KMS-11 (cell line): ENCODE measurements around the gene DENND6B.
"Not testable (repeated sequence)": the region's sequence is repeated elsewhere in the genome, so short reads cannot be mapped to it uniquely, and the experiment has no call there.

Source experiments
- H2AFZ ChIP-seq: fragments of 200-600 bp; sonication (generic); 2 replicates; pipeline ENCODE4 v1.6.1; 2016; ENCODE audit warnings: antibody characterized with exemption, mixed run types, low read depth
- H3K27ac ChIP-seq: fragments of 200-600 bp; sonication (generic); 2 replicates; pipeline ENCODE4 v1.6.1; 2016; ENCODE audit warnings: mild to moderate bottlenecking, mixed run types
- H3K27me3 ChIP-seq: fragments of 200-600 bp; sonication (generic); 2 replicates; pipeline ENCODE4 v1.6.1; 2017; ENCODE audit warnings: mild to moderate bottlenecking, low read depth, mixed run types, moderate library complexity; ENCODE audit not compliant: insufficient read depth
- H3K36me3 ChIP-seq: fragments of 200-600 bp; sonication (generic); 2 replicates; pipeline ENCODE4 v1.6.1; 2017; ENCODE audit warnings: mild to moderate bottlenecking, mixed run types; ENCODE audit not compliant: insufficient read depth
- H3K4me1 ChIP-seq: fragments of 200-600 bp; sonication (generic); 2 replicates; pipeline ENCODE4 v1.6.1; 2016; ENCODE audit warnings: mild to moderate bottlenecking, low read depth, mixed run types; ENCODE audit not compliant: poor library complexity, severe bottlenecking
- H3K4me2 ChIP-seq: fragments of 200-600 bp; sonication (generic); 2 replicates; pipeline ENCODE4 v1.7.0; 2016; ENCODE audit warnings: mild to moderate bottlenecking, mixed run types
- H3K4me3 ChIP-seq: fragments of 200-600 bp; sonication (generic); IDR thresholded peaks from 2 replicates; pipeline ENCODE4 v1.6.1; 2017; ENCODE audit warnings: low read depth, low read length, mixed read lengths; ENCODE audit not compliant: insufficient read depth
- H3K79me2 ChIP-seq: fragments of 200-600 bp; sonication (generic); 2 replicates; pipeline ENCODE4 v1.6.1; 2016; ENCODE audit warnings: low read depth, mixed run types; ENCODE audit not compliant: insufficient read depth
- H3K9ac ChIP-seq: fragments of 200-600 bp; sonication (generic); 2 replicates; pipeline ENCODE4 v1.6.1; 2016; ENCODE audit warnings: mild to moderate bottlenecking, mixed run types
- H4K20me1 ChIP-seq: fragments of 200-600 bp; sonication (generic); 2 replicates; pipeline ENCODE4 v1.6.1; 2016; ENCODE audit warnings: mild to moderate bottlenecking, mixed run types; ENCODE audit not compliant: insufficient read depth
- TF ChIP-seq, protein P1 (sequence below): fragments of 200-600 bp; sonication (generic); conservative IDR thresholded peaks from 2 replicates; pipeline ENCODE4 v1.6.1; 2017; ENCODE audit warnings: low read depth, mild to moderate bottlenecking, antibody characterized with exemption, low read length, moderate library complexity, mixed read lengths

Gene DENND6B

DNA sequence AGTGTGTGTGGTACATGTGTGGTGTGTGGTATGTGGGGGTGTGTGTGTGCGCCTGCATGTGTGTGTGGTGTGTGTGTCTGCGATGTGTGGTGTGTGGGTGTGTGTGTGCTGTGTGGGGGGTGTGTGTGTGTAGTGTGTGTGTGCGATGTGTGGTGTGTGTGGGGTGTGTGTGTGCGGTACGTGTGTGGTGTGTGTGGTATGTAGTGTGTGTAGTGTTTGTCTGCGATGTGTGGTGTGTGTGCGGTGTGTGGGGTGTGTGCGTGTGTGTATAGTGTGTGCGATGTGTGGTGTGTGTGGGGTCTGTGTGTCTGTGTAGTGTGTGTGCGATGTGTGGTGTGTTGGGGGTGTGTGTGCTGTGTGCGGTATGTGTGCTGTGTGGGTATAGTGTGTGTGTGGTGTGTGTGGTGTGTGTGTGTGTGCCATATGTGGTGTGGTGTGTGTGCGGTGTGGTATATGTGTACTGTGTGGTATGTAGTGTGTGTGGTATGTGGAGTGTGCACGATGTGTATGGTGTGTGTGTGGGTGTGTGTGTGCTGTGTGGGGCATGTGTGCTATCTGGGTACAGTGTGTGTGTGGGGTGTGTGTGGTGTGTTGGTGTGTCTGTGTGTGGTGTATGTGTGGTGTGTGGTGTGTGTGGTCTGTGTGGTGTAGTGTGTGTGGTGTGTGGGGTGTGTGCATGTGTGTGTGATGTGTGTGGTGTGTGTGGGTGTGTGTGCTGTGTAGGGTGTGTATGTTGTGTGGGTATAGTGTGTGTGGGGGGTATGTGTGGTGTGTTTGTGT is 10.6 kb upstream of the DENND6B start:
- H3K27ac ChIP-seq = no peak overlapping the region
- H3K4me3 ChIP-seq = no peak overlapping the region
- H3K9ac ChIP-seq = no peak overlapping the region
- no peaks in the 10 kb centered on the region for H4K20me1 ChIP-seq
- TF ChIP-seq, protein P1, sequence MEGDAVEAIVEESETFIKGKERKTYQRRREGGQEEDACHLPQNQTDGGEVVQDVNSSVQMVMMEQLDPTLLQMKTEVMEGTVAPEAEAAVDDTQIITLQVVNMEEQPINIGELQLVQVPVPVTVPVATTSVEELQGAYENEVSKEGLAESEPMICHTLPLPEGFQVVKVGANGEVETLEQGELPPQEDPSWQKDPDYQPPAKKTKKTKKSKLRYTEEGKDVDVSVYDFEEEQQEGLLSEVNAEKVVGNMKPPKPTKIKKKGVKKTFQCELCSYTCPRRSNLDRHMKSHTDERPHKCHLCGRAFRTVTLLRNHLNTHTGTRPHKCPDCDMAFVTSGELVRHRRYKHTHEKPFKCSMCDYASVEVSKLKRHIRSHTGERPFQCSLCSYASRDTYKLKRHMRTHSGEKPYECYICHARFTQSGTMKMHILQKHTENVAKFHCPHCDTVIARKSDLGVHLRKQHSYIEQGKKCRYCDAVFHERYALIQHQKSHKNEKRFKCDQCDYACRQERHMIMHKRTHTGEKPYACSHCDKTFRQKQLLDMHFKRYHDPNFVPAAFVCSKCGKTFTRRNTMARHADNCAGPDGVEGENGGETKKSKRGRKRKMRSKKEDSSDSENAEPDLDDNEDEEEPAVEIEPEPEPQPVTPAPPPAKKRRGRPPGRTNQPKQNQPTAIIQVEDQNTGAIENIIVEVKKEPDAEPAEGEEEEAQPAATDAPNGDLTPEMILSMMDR = no peak
- no peaks in the 10 kb centered on the region for H3K4me1 ChIP-seq
- H3K4me2 ChIP-seq = no peak overlapping the region
- H3K36me3 ChIP-seq = no peaks in the 10 kb centered on the region
- H3K27me3 ChIP-seq = no peaks in the 10 kb centered on the region
- H3K79me2 ChIP-seq = no peaks in the 10 kb centered on the region
- H2AFZ ChIP-seq = no peak overlapping the region

GRCh38 chr22:50334433-50334832 is 7.6 kb upstream of the DENND6B start:
- not testable (repeated sequence) for H3K36me3 ChIP-seq, H3K4me3 ChIP-seq, H3K4me2 ChIP-seq, H3K27ac ChIP-seq, H4K20me1 ChIP-seq, H3K79me2 ChIP-seq, H3K27me3 ChIP-seq, H3K4me1 ChIP-seq, H2AFZ ChIP-seq, H3K9ac ChIP-seq

DNA sequence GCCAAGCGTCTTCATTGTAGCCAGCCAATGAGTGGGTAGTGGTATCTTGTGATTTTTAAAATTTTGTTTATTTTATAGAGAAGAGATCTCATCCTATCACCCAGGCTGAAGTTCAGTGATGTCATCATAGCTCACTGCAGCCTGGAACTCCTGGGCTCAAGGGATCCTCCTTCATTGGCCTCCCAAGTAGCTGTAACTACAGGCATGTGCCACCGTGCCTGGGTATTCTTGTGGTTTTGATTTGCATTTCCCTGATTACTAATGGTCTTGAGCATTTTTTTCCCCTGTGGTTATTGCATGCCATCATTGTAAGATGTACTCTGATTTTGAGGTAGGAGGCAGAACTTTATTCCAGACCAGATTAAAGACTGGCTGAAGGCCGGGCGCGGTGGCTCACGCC is 2.4 kb upstream of the DENND6B start:
- Histone ChIP-seq H3K4me1 (peaks cover 6% of the 10 kb centered on the region), H4K20me1 (no peaks in the 10 kb centered on the region), H3K27me3 (no peaks in the 10 kb centered on the region), H3K4me2 (no peak overlapping the region), H3K27ac (no peak overlapping the region), H2AFZ (no peak overlapping the region), H3K4me3 (no peak overlapping the region), H3K79me2 (no peaks in the 10 kb centered on the region), H3K9ac (no peak overlapping the region), H3K36me3 (no peaks in the 10 kb centered on the region)
- TF ChIP-seq, protein P1 = no peak

- Histone ChIP-seq H3K79me2 (no peaks in the 10 kb centered on the region), H4K20me1 (no peaks in the 10 kb centered on the region), H2AFZ (peak overlapping the region; percentile 57), H3K36me3 (no peaks in the 10 kb centered on the region), H3K27me3 (no peaks in the 10 kb centered on the region), H3K4me2 (peak overlapping the region; percentile 63), H3K4me3 (no peak overlapping the region), H3K27ac (no peak overlapping the region; the same call in 1 of the 2 replicates), H3K4me1 (peaks cover 6% of the 10 kb centered on the region), H3K9ac (peak overlapping the region; percentile 74; the same call in 1 of the 2 replicates)
- TF ChIP-seq, protein P1 = no peak
Observed at GRCh38 chr22:50327711-50328019, 853 bp upstream of the DENND6B start.

DNA sequence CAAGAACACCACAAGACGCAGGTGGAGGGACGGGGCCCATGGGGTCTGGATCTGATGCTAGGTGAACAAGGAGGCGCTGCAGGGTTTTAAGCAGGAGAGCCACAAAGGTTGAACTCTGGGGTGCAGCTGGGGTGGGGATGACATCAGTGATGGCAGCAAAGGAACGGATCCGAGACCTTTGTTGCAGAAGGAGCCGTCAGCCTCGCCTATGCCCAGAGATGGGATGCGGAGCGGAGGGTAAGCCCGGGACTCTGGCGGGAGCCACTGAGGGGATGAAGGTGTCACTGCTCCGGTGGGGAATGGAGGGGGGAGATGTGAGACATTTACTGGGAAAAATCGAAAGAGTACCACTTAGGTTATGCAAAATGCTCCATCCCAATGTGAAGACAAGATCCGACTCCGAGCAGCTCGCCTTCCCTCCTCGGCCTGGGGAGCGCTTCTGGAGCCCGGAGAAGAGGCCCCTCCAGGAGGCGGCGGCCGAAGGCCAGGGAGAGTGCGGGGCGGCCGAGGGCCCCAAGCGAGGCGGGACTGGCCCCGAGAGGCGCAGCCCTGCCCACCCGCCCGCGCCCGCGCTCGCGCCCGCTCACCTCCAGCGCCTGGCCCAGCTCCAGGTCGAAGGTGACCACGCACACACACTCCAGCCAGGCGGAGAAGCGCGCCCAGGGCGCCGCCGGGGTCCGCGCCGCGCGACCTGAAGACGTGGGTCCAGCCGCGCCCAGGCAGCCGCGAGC is 422 bp downstream of the DENND6B start:
- Histone ChIP-seq H2AFZ (no peak overlapping the region), H3K4me1 (peaks cover 6% of the 10 kb centered on the region), H3K9ac (no peak overlapping the region)

More for the DNA sequence above, 422 bp downstream of the DENND6B start:
- no peaks in the 10 kb centered on the region for H4K20me1 ChIP-seq
- TF ChIP-seq, protein P1 = no peak
- no peak overlapping the region for H3K4me3 ChIP-seq
- no peaks in the 10 kb centered on the region for H3K27me3 ChIP-seq
- H3K36me3 ChIP-seq = no peaks in the 10 kb centered on the region
- peak overlapping the region; percentile 45 for H3K4me2 ChIP-seq
- H3K79me2 ChIP-seq = no peaks in the 10 kb centered on the region
- no peak overlapping the region for H3K27ac ChIP-seq
